SK-N-SH (cell line): ENCODE results near the gene FCGBP. TPM values are rescaled to one million over a fixed set of nuclear protein-coding genes. Genes with fewer than 3 reads are reported as not detected.
"Not testable (repeated sequence)": the region's sequence is repeated elsewhere in the genome, so short reads cannot be mapped to it uniquely, and the experiment has no call there.

Experiments
- CTCF ChIA-PET: fragments of 300-600, 350-600 bp; formaldehyde crosslinking; extraction: SDS; loops from one replicate; lab custom pipeline; 2021; lab: Yijun Ruan, JAX
- POLR2A ChIA-PET: fragments of 350-600 bp; sonication (Branson Sonifier 250); formaldehyde crosslinking; extraction: SDS; loops from one replicate; lab custom pipeline; 2020; ENCODE audit warnings: antibody characterized with exemption, inconsistent platforms; lab: Yijun Ruan, JAX
- DNase-seq: peaks from one replicate; pipeline ENCODE4 v3.0.0; 2012
- H2AFZ ChIP-seq: fragments of 200-600 bp; sonication (generic); 2 replicates; pipeline ENCODE4 v1.8.1; 2016; ENCODE audit warnings: antibody characterized with exemption, mild to moderate bottlenecking, low read depth
- H3F3A ChIP-seq: fragments of 200-600 bp; sonication (generic); replicated peaks from 2 replicates; pipeline ENCODE3; 2016; ENCODE audit warnings: antibody characterized with exemption, mild to moderate bottlenecking; ENCODE audit not compliant: insufficient read depth
- H3K27ac ChIP-seq, 2 experiments: fragments of 200-500 bp in 1 of 2; fragments of 200-600 bp in 1 of 2; sonication (Bioruptor generic) in 1 of 2; sonication (generic), shearing (Covaris generic) in 1 of 2; 2 replicates each; pipeline versions ENCODE4 v1.5.1 to v1.6.1; 2014 to 2016; ENCODE audit warnings: low read depth in 2 of 2, inconsistent platforms in 1 of 2, low read length in 1 of 2, mild to moderate bottlenecking in 1 of 2, mixed read lengths in 1 of 2
- H3K27me3 ChIP-seq: fragments of 200-600 bp; sonication (generic), shearing (Covaris generic); 2 replicates; pipeline ENCODE4 v1.6.1; 2016; ENCODE audit warnings: mixed run types; ENCODE audit not compliant: insufficient read depth
- H3K36me3 ChIP-seq, 2 experiments: fragments of 200-500 bp in 1 of 2; fragments of 200-600 bp in 1 of 2; sonication (Bioruptor generic) in 1 of 2; sonication (generic) in 1 of 2; replicated peaks in 1 of 2; 2 replicates each; pipeline versions ENCODE3 to v1.5.1; 2014 to 2016; ENCODE audit warnings: low read length in 1 of 2, mild to moderate bottlenecking in 1 of 2; ENCODE audit not compliant: insufficient read depth in 2 of 2, control insufficient read depth in 1 of 2
- H3K4me1 ChIP-seq, 2 experiments: fragments of 200-500 bp in 1 of 2; fragments of 200-600 bp in 1 of 2; sonication (Bioruptor generic) in 1 of 2; sonication (generic), shearing (Covaris generic) in 1 of 2; 2 replicates each; pipeline versions ENCODE4 v1.5.1 to v1.6.1; 2014 to 2016; ENCODE audit warnings: low read depth in 1 of 2, low read length in 1 of 2, mixed run types in 1 of 2; ENCODE audit not compliant: insufficient read depth in 2 of 2, control insufficient read depth in 1 of 2
- H3K4me2 ChIP-seq: fragments of 200-600 bp; sonication (generic), shearing (Covaris generic); 2 replicates; pipeline ENCODE4 v1.6.1; 2017; ENCODE audit warnings: mixed run types
- H3K4me3 ChIP-seq, 2 experiments: fragments of 200-500 bp in 1 of 2; fragments of 200-600 bp in 1 of 2; sonication (Bioruptor generic) in 1 of 2; sonication (generic), shearing (Covaris generic) in 1 of 2; 2 replicates each; pipeline versions ENCODE4 v1.5.1 to v1.8.1; 2014 to 2016; ENCODE audit warnings: low read depth in 2 of 2, inconsistent platforms in 1 of 2, low read length in 1 of 2, mild to moderate bottlenecking in 1 of 2, mixed read lengths in 1 of 2, moderate library complexity in 1 of 2
- H3K79me2 ChIP-seq: fragments of 200-600 bp; sonication (generic); 2 replicates; pipeline ENCODE4 v1.8.1; 2017; ENCODE audit warnings: mild to moderate bottlenecking; ENCODE audit not compliant: insufficient read depth
- H3K9ac ChIP-seq: fragments of 200-600 bp; sonication (generic); 2 replicates; pipeline ENCODE4 v1.6.1; 2017; ENCODE audit warnings: mixed run types
- H3K9me2 ChIP-seq: fragments of 200-600 bp; sonication (generic); 2 replicates; pipeline ENCODE4 v1.6.1; 2017; ENCODE audit warnings: mixed run types
- H3K9me3 ChIP-seq: fragments of 200-600 bp; sonication (generic); 2 replicates; pipeline ENCODE4 v1.6.1; 2017; ENCODE audit warnings: mixed run types, mild to moderate bottlenecking, moderate library complexity
- H4K20me1 ChIP-seq: fragments of 200-600 bp; sonication (generic); 2 replicates; pipeline ENCODE4 v1.6.1; 2017; ENCODE audit warnings: mild to moderate bottlenecking, mixed run types; ENCODE audit not compliant: insufficient read depth
- REST ChIP-seq: IDR thresholded peaks from 2 replicates; pipeline ENCODE4 v1.6.1; 2012; ENCODE audit warnings: mild to moderate bottlenecking, low read depth, low read length, moderate library complexity
- WGBS: methylation state at CpG from one replicate; pipeline ENCODE4 v1.1.6; 2017; ENCODE audit warnings: low lambda C conversion rate; 5-methylcytosine and 5-hydroxymethylcytosine counted together
- polyA plus RNA-seq, 3 experiments: library from polyadenylated mRNA; depleted of rRNA; stranded (reverse); fragments of >200 nt; gene quantifications; 2 replicates each; pipeline ENCODE4 v1.2.3, GENCODE V29; 2012

The FCGBP gene
- polyA plus RNA-seq, 1 of the 3 experiments (the other 2 are of a cell fraction): 0.07 TPM

- 70% methylated on average over 8 of the region's 8 CpGs for WGBS
- Histone ChIP-seq H3K27ac (no peak overlapping the region), H3K27me3 (no peaks in the 10 kb centered on the region), H3K9me3 (no peaks in the 10 kb centered on the region), H3K4me3 (no peak overlapping the region), H4K20me1 (no peaks in the 10 kb centered on the region), H3K79me2 (no peaks in the 10 kb centered on the region), H3K36me3 (no peaks in the 10 kb centered on the region), H3K4me1 (no peaks in the 10 kb centered on the region), H3F3A (no peaks in the 10 kb centered on the region), H2AFZ (no peak overlapping the region), H3K9me2 (no peaks in the 10 kb centered on the region), H3K9ac (no peak overlapping the region), H3K4me2 (no peak overlapping the region)
- no peak for TF ChIP-seq REST
- POLR2A ChIA-PET: no interaction called here
- no peak for DNase-seq
- CTCF ChIA-PET: no interaction called here
Measured at GRCh38 chr19:39906283-39906682, 28.2 kb downstream of the FCGBP start.

- H3K4me2 ChIP-seq, H3K36me3 ChIP-seq, H3K9me2 ChIP-seq, H3K4me3 ChIP-seq, H2AFZ ChIP-seq, H3K4me1 ChIP-seq, H3K9ac ChIP-seq, CTCF ChIA-PET, H3K27me3 ChIP-seq, POLR2A ChIA-PET, H3K9me3 ChIP-seq, DNase-seq, H4K20me1 ChIP-seq, H3K79me2 ChIP-seq, H3F3A ChIP-seq, H3K27ac ChIP-seq: not testable (repeated sequence)
- 28% methylated on average over 2 of the region's 8 CpGs for WGBS
Measured at GRCh38 chr19:39903486-39904091, 30.8 kb downstream of the FCGBP start.

- H3K9ac ChIP-seq, H3K4me3 ChIP-seq, H3K4me1 ChIP-seq, H3K4me2 ChIP-seq, H3F3A ChIP-seq, DNase-seq, POLR2A ChIA-PET, H3K27ac ChIP-seq, H2AFZ ChIP-seq, H3K27me3 ChIP-seq, H3K79me2 ChIP-seq, H3K9me2 ChIP-seq, H3K9me3 ChIP-seq, H4K20me1 ChIP-seq, CTCF ChIA-PET, H3K36me3 ChIP-seq: not testable (repeated sequence)
- 67% methylated on average over 7 of the region's 15 CpGs for WGBS
Measured at GRCh38 chr19:39902326-39902725, 32.1 kb downstream of the FCGBP start.

- DNase-seq, H3K27ac ChIP-seq, H3K9me3 ChIP-seq, H3K36me3 ChIP-seq, POLR2A ChIA-PET, CTCF ChIA-PET, H3K9me2 ChIP-seq, H3K79me2 ChIP-seq, H3K4me3 ChIP-seq, H4K20me1 ChIP-seq, H3K4me2 ChIP-seq, H2AFZ ChIP-seq, H3K27me3 ChIP-seq, H3K9ac ChIP-seq, H3F3A ChIP-seq, H3K4me1 ChIP-seq: not testable (repeated sequence)
- WGBS: 67% methylated on average over 1 of the region's 7 CpGs
Measured at GRCh38 chr19:39901681-39902080, 32.8 kb downstream of the FCGBP start.

- H3K4me3 ChIP-seq, H4K20me1 ChIP-seq, H3K9ac ChIP-seq, H3F3A ChIP-seq, H2AFZ ChIP-seq, POLR2A ChIA-PET, H3K9me2 ChIP-seq, H3K4me1 ChIP-seq, H3K27me3 ChIP-seq, CTCF ChIA-PET, H3K79me2 ChIP-seq, H3K36me3 ChIP-seq, H3K4me2 ChIP-seq, DNase-seq, H3K9me3 ChIP-seq, H3K27ac ChIP-seq: not testable (repeated sequence)
- WGBS: 0% methylated on average over 2 of the region's 6 CpGs
Measured at GRCh38 chr19:39898858-39899257, 35.6 kb downstream of the FCGBP start.
